Caco-2 (cell line): ENCODE results near the gene GNAS-AS1. TPM values are rescaled to one million over a fixed set of nuclear protein-coding genes. Genes with fewer than 3 reads are reported as not detected.
A peak's percentile ranks its signal among the peaks of the same experiment; 100 is the strongest.

Experiments used
- BruUV-seq: library from RNA; stranded (reverse); fragments of 400-500 nt; replicated peaks from 2 replicates; lab custom pipeline; 2021; lab: Mats Ljungman, UMichigan
- CTCF ChIA-PET: fragments of 300-600 bp; sonication (Branson Sonifier 250); formaldehyde crosslinking; loops from one replicate; lab custom pipeline; 2022; ENCODE audit warnings: antibody characterized with exemption; lab: Charles Lee
- POLR2A ChIA-PET: fragments of 300-600 bp; sonication (Branson Sonifier 250); formaldehyde crosslinking; loops from one replicate; lab custom pipeline; 2022; ENCODE audit warnings: antibody characterized with exemption; lab: Charles Lee
- DNase-seq, 2 experiments: peaks; one replicate each; pipeline versions ENCODE4 v3.0.0 to v3.0.0-alpha.2; 2020 to 2022
- H3K27me3 ChIP-seq: replicated peaks from 2 replicates; pipeline ENCODE4 v1.6.0; 2011; ENCODE audit warnings: low read length; ENCODE audit not compliant: control insufficient read depth, insufficient read depth
- H3K36me3 ChIP-seq: 2 replicates; pipeline ENCODE4 v1.5.1; 2011; ENCODE audit warnings: low read length; ENCODE audit not compliant: control insufficient read depth, insufficient read depth
- H3K4me1 ChIP-seq: fragments of 250-450 bp; sonication (Bioruptor Pico); 2 replicates; pipeline ENCODE4 v1.5.1; 2020; ENCODE audit warnings: mild to moderate bottlenecking
- H3K4me3 ChIP-seq: 2 replicates; pipeline ENCODE4 v1.5.1; 2011; ENCODE audit warnings: low read depth, mild to moderate bottlenecking, control low read depth, low read length
- H3K9me3 ChIP-seq: fragments of 250-450 bp; sonication (Bioruptor Pico); 2 replicates; pipeline ENCODE4 v1.5.1; 2020; ENCODE audit warnings: mild to moderate bottlenecking, moderate library complexity
- H3K27ac Mint-ChIP-seq: one replicate; pipeline ENCODE4 v1.8.0; 2022; ENCODE audit warnings: mixed read lengths; ENCODE audit not compliant: unreplicated experiment
- H3K27me3 Mint-ChIP-seq: one replicate; pipeline ENCODE4 v1.8.0; 2022; ENCODE audit warnings: mixed read lengths; ENCODE audit not compliant: insufficient read depth, unreplicated experiment
- H3K36me3 Mint-ChIP-seq: one replicate; pipeline ENCODE4 v1.8.0; 2022; ENCODE audit warnings: mild to moderate bottlenecking, mixed read lengths; ENCODE audit not compliant: insufficient read depth, unreplicated experiment
- H3K4me1 Mint-ChIP-seq: one replicate; pipeline ENCODE4 v1.8.0; 2022; ENCODE audit warnings: low read depth, mixed read lengths; ENCODE audit not compliant: unreplicated experiment
- H3K4me3 Mint-ChIP-seq: one replicate; pipeline ENCODE4 v1.8.0; 2022; ENCODE audit warnings: mild to moderate bottlenecking, moderate library complexity, mixed read lengths; ENCODE audit not compliant: unreplicated experiment
- H3K9me3 Mint-ChIP-seq: one replicate; pipeline ENCODE4 v1.8.0; 2022; ENCODE audit warnings: mixed read lengths; ENCODE audit not compliant: unreplicated experiment
- intact Hi-C: fragments of 100-400 bp; cut with micrococcal nuclease; formaldehyde crosslinking; loops from one replicate; pipeline ENCODE4 v1.10.0; 2022; ENCODE audit not compliant: unreplicated experiment
- total RNA-seq: library from RNA; stranded (reverse); gene quantifications from 2 replicates; pipeline ENCODE4 v1.2.3, GENCODE V29; 2022
- TF ChIP-seq, protein P1 (sequence below), 2 experiments: fragments of 200-600 bp in 1 of 2; IDR thresholded peaks; 1 replicate in 1 of 2; 2 replicates in 1 of 2; pipeline versions ENCODE4 v1.5.1 to v1.8.0; 2011 to 2022; ENCODE audit warnings: antibody characterized with exemption in 1 of 2, control low read depth in 1 of 2, inconsistent platforms in 1 of 2, low read depth in 1 of 2, low read length in 1 of 2, mild to moderate bottlenecking in 1 of 2, moderate library complexity in 1 of 2; ENCODE audit not compliant: insufficient read depth in 1 of 2, severe bottlenecking in 1 of 2, unreplicated experiment in 1 of 2

Gene GNAS-AS1
- total RNA-seq, 1 experiment from 2014 or later = 5.1 TPM

DNA sequence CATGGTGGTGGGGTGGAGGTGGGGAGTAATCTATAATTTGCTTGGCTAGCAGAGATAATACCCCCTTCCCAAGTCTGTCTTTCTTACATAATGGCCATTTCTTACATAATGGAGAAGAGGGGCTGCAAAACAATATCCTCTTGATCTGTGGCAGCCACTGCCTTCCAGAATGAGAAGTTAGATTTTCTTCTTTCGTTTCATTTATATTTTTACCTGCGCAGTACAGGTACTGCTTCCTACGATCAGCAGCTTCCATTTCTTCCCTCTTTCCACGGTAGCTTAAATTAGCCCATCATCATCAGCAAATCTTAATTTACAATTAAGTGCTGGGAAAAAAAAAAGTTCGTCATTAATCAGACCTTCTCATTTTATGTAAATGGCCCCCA is 32.0 kb upstream of the GNAS-AS1 start:
- Mint-ChIP-seq H3K9me3 (no peaks in the 10 kb centered on the region), H3K36me3 (no peaks in the 10 kb centered on the region), H3K4me3 (no peak overlapping the region), H3K27me3 (peaks cover 28% of the 10 kb centered on the region), H3K27ac (no peak overlapping the region), H3K4me1 (peaks cover 12% of the 10 kb centered on the region)
- no peak overlapping the region for H3K4me3 ChIP-seq
- ChIA-PET POLR2A (no interaction called here), CTCF (interaction anchor here (0.7 kb wide), 1 partner anchor 573 kb away, joined by 3 read pairs; no protein-coding TSS in a partner anchor)
- H3K9me3 ChIP-seq = peaks cover 7% of the 10 kb centered on the region
- intact Hi-C loops = no loop called here
- BruUV-seq = no TSS peak
- H3K4me1 ChIP-seq = 0 out of 2 replicates have a peak, but pooled peaks cover 5% of the 10 kb centered on the region
- no peaks in the 10 kb centered on the region for H3K36me3 ChIP-seq
- peaks cover 2% of the 10 kb centered on the region; the same call in 1 of the 2 replicates for H3K27me3 ChIP-seq
- TF ChIP-seq, protein P1, sequence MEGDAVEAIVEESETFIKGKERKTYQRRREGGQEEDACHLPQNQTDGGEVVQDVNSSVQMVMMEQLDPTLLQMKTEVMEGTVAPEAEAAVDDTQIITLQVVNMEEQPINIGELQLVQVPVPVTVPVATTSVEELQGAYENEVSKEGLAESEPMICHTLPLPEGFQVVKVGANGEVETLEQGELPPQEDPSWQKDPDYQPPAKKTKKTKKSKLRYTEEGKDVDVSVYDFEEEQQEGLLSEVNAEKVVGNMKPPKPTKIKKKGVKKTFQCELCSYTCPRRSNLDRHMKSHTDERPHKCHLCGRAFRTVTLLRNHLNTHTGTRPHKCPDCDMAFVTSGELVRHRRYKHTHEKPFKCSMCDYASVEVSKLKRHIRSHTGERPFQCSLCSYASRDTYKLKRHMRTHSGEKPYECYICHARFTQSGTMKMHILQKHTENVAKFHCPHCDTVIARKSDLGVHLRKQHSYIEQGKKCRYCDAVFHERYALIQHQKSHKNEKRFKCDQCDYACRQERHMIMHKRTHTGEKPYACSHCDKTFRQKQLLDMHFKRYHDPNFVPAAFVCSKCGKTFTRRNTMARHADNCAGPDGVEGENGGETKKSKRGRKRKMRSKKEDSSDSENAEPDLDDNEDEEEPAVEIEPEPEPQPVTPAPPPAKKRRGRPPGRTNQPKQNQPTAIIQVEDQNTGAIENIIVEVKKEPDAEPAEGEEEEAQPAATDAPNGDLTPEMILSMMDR (IDR thresholded peaks at IDR 0.05; ENCODE audit: insufficient read depth in 1 of 2, low read depth in 1 of 2, low read length in 1 of 2, severe bottlenecking in 1 of 2, unreplicated experiment in 1 of 2) = no peak
- no peak for DNase-seq

DNA sequence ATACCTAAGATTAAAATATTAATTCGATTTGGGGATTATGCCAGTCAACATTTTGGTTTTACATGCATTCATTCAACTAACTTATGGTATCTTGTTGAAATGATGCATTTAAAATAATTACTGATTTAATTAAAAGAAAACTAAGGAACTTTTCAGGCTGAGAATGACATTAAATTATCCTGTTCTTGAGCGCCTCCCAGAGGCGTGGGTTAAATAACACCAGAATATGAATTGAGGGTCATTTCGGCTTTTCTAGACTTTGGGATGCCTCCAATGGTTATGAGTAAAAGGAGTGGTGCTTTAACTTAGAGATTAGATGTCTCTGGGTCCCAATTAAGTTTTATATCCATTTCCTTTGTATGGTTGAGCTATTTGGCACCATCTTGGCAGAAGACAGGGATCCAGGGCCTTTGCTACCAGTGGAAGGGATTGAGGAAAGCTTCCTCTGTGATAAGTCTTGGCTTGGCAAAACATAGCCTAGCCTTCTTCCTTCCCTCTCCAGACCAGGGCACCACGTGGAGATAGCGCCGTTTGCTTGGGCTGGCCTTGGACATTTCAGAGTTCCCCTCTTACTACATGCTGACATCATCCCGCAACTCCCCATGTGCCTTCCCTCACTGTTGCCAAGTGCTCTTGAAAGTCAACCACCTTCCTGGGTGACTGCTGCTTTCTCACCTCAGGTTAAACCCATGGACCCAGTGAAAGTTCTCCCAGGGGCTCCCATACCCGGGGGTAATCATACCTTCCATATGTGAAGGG is 30.5 kb upstream of the GNAS-AS1 start:
- Mint-ChIP-seq H3K36me3 (no peaks in the 10 kb centered on the region), H3K4me1 (peaks cover 12% of the 10 kb centered on the region), H3K27me3 (peaks cover 33% of the 10 kb centered on the region), H3K27ac (no peak overlapping the region), H3K9me3 (no peaks in the 10 kb centered on the region), H3K4me3 (no peak overlapping the region)
- ChIA-PET CTCF (no interaction called here), POLR2A (no interaction called here)
- H3K9me3 ChIP-seq = peaks cover 7% of the 10 kb centered on the region
- H3K4me3 ChIP-seq = no peak overlapping the region
- no peaks in the 10 kb centered on the region for H3K36me3 ChIP-seq
- no TSS peak for BruUV-seq
- H3K27me3 ChIP-seq = peaks cover 5% of the 10 kb centered on the region; the same call in 1 of the 2 replicates
- TF ChIP-seq, protein P1 (IDR thresholded peaks at IDR 0.05; ENCODE audit: insufficient read depth in 1 of 2, low read depth in 1 of 2, low read length in 1 of 2, severe bottlenecking in 1 of 2, unreplicated experiment in 1 of 2) = peak; percentile 30 to 36
- intact Hi-C loops = no loop called here
- no peak for DNase-seq
- 0 out of 2 replicates have a peak, but pooled peaks cover 5% of the 10 kb centered on the region for H3K4me1 ChIP-seq

DNA sequence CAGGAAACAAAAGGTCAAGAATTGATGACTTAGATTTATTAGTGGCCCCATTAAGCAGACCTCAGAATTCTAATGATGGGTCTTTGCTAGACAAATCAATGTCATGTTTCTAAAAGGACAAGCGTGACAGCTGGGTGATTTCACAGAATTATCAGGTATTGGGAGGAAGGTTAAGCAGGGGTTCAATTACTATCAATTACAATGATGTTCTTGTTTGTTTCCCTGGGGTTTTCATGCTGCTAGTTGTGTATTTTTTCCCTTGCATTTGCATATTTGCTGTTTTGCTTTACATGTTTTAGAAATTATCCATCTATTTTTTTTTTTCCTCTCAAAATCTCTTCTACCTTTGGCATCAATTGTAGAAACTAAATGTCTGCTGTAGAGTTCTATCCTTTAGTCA is 29.7 kb upstream of the GNAS-AS1 start:
- Mint-ChIP-seq H3K36me3 (no peaks in the 10 kb centered on the region), H3K9me3 (no peaks in the 10 kb centered on the region), H3K4me1 (peaks cover 12% of the 10 kb centered on the region), H3K4me3 (no peak overlapping the region), H3K27me3 (peaks cover 33% of the 10 kb centered on the region), H3K27ac (no peak overlapping the region)
- no peak for DNase-seq
- ChIA-PET POLR2A (no interaction called here), CTCF (no interaction called here)
- peaks cover 3% of the 10 kb centered on the region for H3K9me3 ChIP-seq
- BruUV-seq = no TSS peak
- intact Hi-C loops = no loop called here
- no peaks in the 10 kb centered on the region for H3K36me3 ChIP-seq
- H3K27me3 ChIP-seq = peaks cover 5% of the 10 kb centered on the region; the same call in 1 of the 2 replicates
- TF ChIP-seq, protein P1 (IDR thresholded peaks at IDR 0.05; ENCODE audit: insufficient read depth in 1 of 2, low read depth in 1 of 2, low read length in 1 of 2, severe bottlenecking in 1 of 2, unreplicated experiment in 1 of 2) = no peak
- H3K4me3 ChIP-seq = no peak overlapping the region
- H3K4me1 ChIP-seq = 0 out of 2 replicates have a peak, but pooled peaks cover 5% of the 10 kb centered on the region
